GM12865 (cell line): ENCODE measurements around the gene RAB4A.

Experiments used
- DNase-seq: peaks from one replicate; pipeline ENCODE4 v3.0.0; 2010; ENCODE audit warnings: low read depth
- H3K4me3 ChIP-seq: 2 replicates; pipeline ENCODE4 v1.5.1; 2011; ENCODE audit warnings: mild to moderate bottlenecking, low read depth, low read length, control low read depth
- CTCF ChIP-seq: IDR thresholded peaks from 2 replicates; pipeline ENCODE4 v1.5.1; 2011; ENCODE audit warnings: low read length, control low read depth, low read depth, inconsistent platforms; ENCODE audit not compliant: insufficient read depth; ENCODE audit errors: missing control alignments

Gene RAB4A

GRCh38 chr1:229243638-229244037, 27.3 kb upstream of the RAB4A start:
- DNase-seq = no peak
- TF ChIP-seq CTCF = no peak
- H3K4me3 ChIP-seq = no peak overlapping the region

DNA sequence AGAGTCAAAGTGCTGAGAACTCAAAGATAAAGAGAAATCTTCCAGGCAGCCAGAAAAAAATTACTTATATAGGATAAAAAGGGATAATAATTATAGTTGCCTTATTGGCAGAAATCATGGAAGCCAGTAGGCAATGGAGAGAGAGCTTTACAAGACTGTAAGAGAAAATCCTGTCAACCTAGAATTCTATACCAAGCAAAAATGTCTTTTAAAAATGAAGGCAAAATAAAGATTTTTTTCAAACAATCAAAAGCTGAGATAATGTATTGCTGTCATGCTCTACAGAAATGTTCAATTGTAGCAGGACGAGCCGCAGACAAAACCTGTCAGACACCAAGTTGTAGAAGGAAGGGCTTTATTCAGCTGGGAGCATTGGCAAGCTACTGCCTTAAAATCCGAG, 26.8 kb upstream of the RAB4A start:
- TF ChIP-seq CTCF = no peak
- H3K4me3 ChIP-seq = no peak overlapping the region
- no peak for DNase-seq

- TF ChIP-seq CTCF = no peak
- H3K4me3 ChIP-seq = no peak overlapping the region
- DNase-seq = no peak
Measured at GRCh38 chr1:229247871-229248270, 23.0 kb upstream of the RAB4A start.

DNA sequence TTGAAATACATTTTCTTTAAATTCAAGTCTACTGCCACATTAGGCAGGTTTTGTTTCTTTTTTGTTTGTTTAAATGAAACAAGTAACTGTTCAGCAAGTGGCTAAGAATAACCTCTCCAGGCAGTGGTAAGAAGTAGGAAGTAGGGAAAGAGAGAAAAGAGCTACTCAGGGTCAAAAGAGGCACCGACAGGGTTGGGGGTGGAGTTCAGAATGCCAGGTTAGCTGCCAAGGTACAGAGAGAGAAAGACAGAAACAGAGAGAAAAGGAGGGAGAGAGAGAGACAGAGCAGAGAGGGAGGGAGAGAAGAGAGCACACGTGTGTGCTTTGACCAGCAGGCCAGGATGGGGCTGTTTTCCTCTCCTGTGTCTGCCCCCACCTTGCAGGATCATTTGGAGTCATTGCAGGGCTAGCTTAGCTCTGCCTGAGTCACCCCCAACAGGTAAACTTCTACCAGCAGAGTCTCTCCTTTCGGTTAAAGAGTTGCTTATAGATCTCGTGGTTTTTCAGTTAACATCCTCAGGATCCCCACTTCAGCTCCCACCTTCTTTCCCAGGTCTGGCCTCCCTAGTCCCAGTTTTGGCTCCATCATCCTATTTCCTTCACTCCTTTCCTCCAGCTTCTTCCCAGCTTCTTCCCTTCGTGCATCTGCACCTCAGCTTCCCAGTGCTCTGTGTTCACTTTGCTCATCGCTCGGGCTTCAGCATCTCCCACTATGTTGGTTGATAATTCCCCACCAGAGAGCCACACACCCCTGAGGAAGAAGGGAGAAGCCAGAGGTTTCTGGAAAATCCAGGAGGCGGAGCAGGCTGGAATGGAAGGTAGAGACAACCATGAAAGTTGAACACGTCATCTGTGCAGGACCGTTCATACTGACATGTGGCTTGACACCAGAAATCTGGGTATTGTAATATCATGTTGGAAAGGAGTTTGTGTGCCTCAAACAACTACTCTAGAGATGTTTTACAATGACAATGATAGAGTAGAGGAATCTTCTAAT, 21.8 kb upstream of the RAB4A start:
- DNase-seq = no peak
- TF ChIP-seq CTCF = no peak
- H3K4me3 ChIP-seq = no peak overlapping the region

- DNase-seq = no peak
Measured at GRCh38 chr1:229249854-229250644, 20.9 kb upstream of the RAB4A start.

GRCh38 chr1:229251185-229251584, 19.7 kb upstream of the RAB4A start:
- no peak for TF ChIP-seq CTCF
- no peak for DNase-seq
- no peak overlapping the region for H3K4me3 ChIP-seq

More at GRCh38 chr1:229249854-229250644, 20.9 kb upstream of the RAB4A start:
- no peak overlapping the region for H3K4me3 ChIP-seq
- no peak for TF ChIP-seq CTCF
